BJ (cell line): Measurements from ENCODE around the gene MARS1. TPM values are rescaled to one million over a fixed set of nuclear protein-coding genes. Genes with fewer than 3 reads are reported as not detected.

Source experiments
- CTCF ChIA-PET: fragments of 350-600 bp; formaldehyde crosslinking; extraction: SDS; loops from one replicate; lab custom pipeline; 2021; ENCODE audit warnings: antibody characterized with exemption, inconsistent platforms; lab: Yijun Ruan, JAX
- POLR2A ChIA-PET: fragments of 300-600 bp; sonication (Branson Sonifier 250); formaldehyde crosslinking; extraction: SDS; loops from one replicate; lab custom pipeline; 2021; ENCODE audit warnings: antibody characterized with exemption; lab: Charles Lee
- DNase-seq: peaks from one replicate; pipeline ENCODE4 v3.0.0-alpha.2; 2011; ENCODE audit warnings: low read depth
- H3K27me3 ChIP-seq: 2 replicates; pipeline ENCODE4 v1.6.0; 2011; ENCODE audit warnings: low read length; ENCODE audit not compliant: control insufficient read depth, insufficient read depth
- H3K36me3 ChIP-seq: 2 replicates; pipeline ENCODE4 v1.5.1; 2011; ENCODE audit warnings: low read length; ENCODE audit not compliant: control insufficient read depth, insufficient read depth
- H3K4me3 ChIP-seq: 2 replicates; pipeline ENCODE4 v1.5.1; 2011; ENCODE audit warnings: low read depth, mild to moderate bottlenecking, control low read depth, low read length
- polyA plus RNA-seq: library from polyadenylated mRNA; depleted of rRNA; stranded (reverse); fragments of >200 nt; gene quantifications from 2 replicates; pipeline ENCODE4 v1.2.3, GENCODE V29; 2011
- TF ChIP-seq, protein P1 (sequence below): IDR thresholded peaks from 2 replicates; pipeline ENCODE4 v1.5.1; 2011; ENCODE audit warnings: low read depth, mild to moderate bottlenecking, control low read depth, inconsistent platforms, low read length, moderate library complexity; ENCODE audit not compliant: insufficient read depth

The MARS1 gene
- polyA plus RNA-seq, 1 experiment, result 378 TPM

DNA sequence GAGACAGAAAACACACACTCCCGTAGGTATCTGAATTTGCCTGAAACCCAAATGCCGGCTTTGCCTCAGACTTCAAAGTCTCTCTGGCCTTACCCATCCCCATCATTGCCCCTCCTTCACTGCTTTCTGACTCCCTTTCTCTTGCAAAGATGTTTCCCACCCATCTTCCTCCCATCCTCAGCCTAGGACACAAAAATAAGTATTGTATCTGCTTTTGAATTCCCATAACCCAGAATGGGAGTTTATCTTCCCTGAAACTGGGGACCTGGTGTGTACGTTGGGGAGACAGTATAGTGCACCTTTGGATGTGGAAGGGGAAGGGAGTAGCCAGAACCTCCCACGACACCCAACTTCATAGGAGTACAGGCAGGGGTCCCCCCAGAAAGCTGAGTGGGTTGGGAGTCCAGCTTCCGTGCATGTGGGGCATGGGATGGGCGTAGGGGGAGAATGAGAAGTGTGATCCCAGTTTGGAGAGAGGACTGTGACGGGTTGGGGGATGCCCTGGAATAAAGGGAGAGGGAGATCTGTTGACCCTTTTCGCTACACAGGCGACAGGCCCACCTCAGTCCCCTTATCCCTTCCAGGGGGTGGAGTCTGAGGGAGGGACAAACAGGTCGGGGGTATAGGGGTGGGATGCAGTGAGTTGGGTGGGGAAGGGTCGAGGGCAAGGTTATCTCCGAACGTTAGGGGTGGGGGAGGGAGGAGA, 61.5 kb downstream of the MARS1 start:
- ChIA-PET POLR2A (no interaction called here), CTCF (no interaction called here)
- peak overlapping the region; percentile 42 for H3K4me3 ChIP-seq
- no peak for DNase-seq
- H3K36me3 ChIP-seq, result no peaks in the 10 kb centered on the region
- TF ChIP-seq, protein P1, sequence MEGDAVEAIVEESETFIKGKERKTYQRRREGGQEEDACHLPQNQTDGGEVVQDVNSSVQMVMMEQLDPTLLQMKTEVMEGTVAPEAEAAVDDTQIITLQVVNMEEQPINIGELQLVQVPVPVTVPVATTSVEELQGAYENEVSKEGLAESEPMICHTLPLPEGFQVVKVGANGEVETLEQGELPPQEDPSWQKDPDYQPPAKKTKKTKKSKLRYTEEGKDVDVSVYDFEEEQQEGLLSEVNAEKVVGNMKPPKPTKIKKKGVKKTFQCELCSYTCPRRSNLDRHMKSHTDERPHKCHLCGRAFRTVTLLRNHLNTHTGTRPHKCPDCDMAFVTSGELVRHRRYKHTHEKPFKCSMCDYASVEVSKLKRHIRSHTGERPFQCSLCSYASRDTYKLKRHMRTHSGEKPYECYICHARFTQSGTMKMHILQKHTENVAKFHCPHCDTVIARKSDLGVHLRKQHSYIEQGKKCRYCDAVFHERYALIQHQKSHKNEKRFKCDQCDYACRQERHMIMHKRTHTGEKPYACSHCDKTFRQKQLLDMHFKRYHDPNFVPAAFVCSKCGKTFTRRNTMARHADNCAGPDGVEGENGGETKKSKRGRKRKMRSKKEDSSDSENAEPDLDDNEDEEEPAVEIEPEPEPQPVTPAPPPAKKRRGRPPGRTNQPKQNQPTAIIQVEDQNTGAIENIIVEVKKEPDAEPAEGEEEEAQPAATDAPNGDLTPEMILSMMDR, result no peak
- H3K27me3 ChIP-seq, result peaks cover 6% of the 10 kb centered on the region

- no peak for DNase-seq
- Histone ChIP-seq H3K27me3 (peaks cover 6% of the 10 kb centered on the region), H3K36me3 (no peaks in the 10 kb centered on the region), H3K4me3 (peak within 1 kb of the TSS; percentile 42)
- ChIA-PET POLR2A (no interaction called here), CTCF (no interaction called here)
- TF ChIP-seq, protein P1, result no peak
These were observed 62.2 kb downstream of the MARS1 start, which contains the start of gene KIF5A for GRCh38 chr12:57549909-57550640. Gene KIF5A (plus strand): TSS chr12:57550044. CDS start chr12:57550272, 228 bp downstream.

- CTCF ChIA-PET, result no interaction called here
- Histone ChIP-seq H3K4me3 (peak overlapping the region; percentile 42), H3K36me3 (no peaks in the 10 kb centered on the region), H3K27me3 (peaks cover 6% of the 10 kb centered on the region)
- no peak for DNase-seq
- TF ChIP-seq, protein P1, result no peak
- POLR2A ChIA-PET, result no interaction called here
These were observed 63.0 kb downstream of the MARS1 start for GRCh38 chr12:57550641-57551549.

DNA sequence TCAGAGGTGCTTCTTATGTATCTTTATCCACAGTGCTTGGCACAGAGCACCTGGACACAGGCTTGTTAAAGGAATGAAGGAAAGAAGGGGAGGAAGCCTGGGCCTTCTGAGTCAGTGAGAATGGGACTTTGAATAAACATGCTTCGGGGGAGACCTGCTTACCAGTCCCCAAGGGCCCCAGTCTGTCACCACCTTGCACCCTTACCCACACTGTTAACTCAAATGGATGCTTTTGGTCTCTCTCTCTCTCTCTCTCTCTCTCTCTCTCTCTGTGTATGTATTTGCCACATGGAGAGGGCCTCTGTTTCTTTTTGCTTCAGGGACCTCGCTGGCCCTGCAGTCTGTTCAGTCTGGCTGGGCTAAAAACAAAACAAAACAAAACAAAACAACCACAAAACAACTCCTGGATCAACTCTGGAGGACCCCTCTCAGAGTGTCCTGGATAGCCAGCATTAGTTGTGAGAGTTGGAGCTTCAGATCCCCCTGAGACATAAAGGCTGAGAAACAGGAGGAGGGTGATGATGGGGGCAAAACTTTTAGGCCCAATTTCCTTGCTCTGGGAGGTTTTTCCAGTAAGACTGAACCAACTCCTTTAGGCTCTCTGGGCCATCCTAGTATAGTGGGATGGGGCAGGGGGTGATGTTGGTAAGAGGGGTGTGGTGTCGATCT, 63.9 kb downstream of the MARS1 start:
- H3K4me3 ChIP-seq, result no peak overlapping the region
- peaks cover 6% of the 10 kb centered on the region for H3K27me3 ChIP-seq
- DNase-seq, result no peak
- ChIA-PET CTCF (no interaction called here), POLR2A (no interaction called here)
- TF ChIP-seq, protein P1, result no peak
- H3K36me3 ChIP-seq, result no peaks in the 10 kb centered on the region
